IMR-90 (cell line): ENCODE results near the gene ACACB. TPM values are rescaled to one million over a fixed set of nuclear protein-coding genes. Genes with fewer than 3 reads are reported as not detected.

Experiments used
- ATAC-seq: fragments of 200-7000 bp; cut with Tn5 transposase; 2 replicates; pipeline ENCODE4 v1.9.1; 2020; ENCODE audit warnings: low read depth, mild to moderate bottlenecking, moderate library complexity
- BruUV-seq: library from RNA; stranded (reverse); fragments of 400-500 nt; replicated peaks from 2 replicates; lab custom pipeline; 2021; lab: Mats Ljungman, UMichigan
- CTCF ChIA-PET: fragments of 300-600 bp; formaldehyde crosslinking; extraction: SDS; loops from one replicate; lab custom pipeline; 2021; ENCODE audit warnings: antibody characterized with exemption; lab: Yijun Ruan, JAX
- POLR2A ChIA-PET: fragments of 300-600 bp; sonication (Branson Sonifier 250); formaldehyde crosslinking; loops from one replicate; lab custom pipeline; 2022; ENCODE audit warnings: antibody characterized with exemption; ENCODE audit not compliant: unreplicated experiment; lab: Charles Lee
- DNase-seq: peaks from one replicate; pipeline ENCODE4 v3.0.0; 2013
- H2AFZ ChIP-seq: replicated peaks from 2 replicates; pipeline ENCODE3; 2013; ENCODE audit warnings: low read length, mild to moderate bottlenecking; ENCODE audit not compliant: poor library complexity
- H2AK5ac ChIP-seq: 2 replicates; pipeline ENCODE4 v1.6.1; 2013; ENCODE audit warnings: low read depth, low read length, inconsistent platforms
- H2AK9ac ChIP-seq: replicated peaks from 2 replicates; pipeline ENCODE3; 2013; ENCODE audit warnings: mild to moderate bottlenecking, low read depth, low read length, moderate library complexity; ENCODE audit not compliant: poor library complexity
- H2BK120ac ChIP-seq: 2 replicates; pipeline ENCODE4 v1.6.1; 2013; ENCODE audit warnings: low read depth, low read length, inconsistent platforms
- H2BK15ac ChIP-seq: 3 replicates; pipeline ENCODE4 v1.6.1; 2013; ENCODE audit warnings: low read depth, low read length, inconsistent platforms
- H2BK20ac ChIP-seq: 2 replicates; pipeline ENCODE4 v1.6.1; 2013; ENCODE audit warnings: low read depth, mild to moderate bottlenecking, inconsistent platforms, low read length, moderate library complexity
- H2BK5ac ChIP-seq: 2 replicates; pipeline ENCODE4 v1.6.1; 2013; ENCODE audit warnings: mild to moderate bottlenecking, low read depth, low read length, inconsistent platforms; ENCODE audit not compliant: poor library complexity, severe bottlenecking
- H3K14ac ChIP-seq: replicated peaks from 2 replicates; pipeline ENCODE4 v1.6.1; 2013; ENCODE audit warnings: low read depth, low read length, inconsistent platforms
- H3K18ac ChIP-seq: 2 replicates; pipeline ENCODE4 v1.6.1; 2013; ENCODE audit warnings: low read depth, low read length, control low read depth
- H3K23ac ChIP-seq: 2 replicates; pipeline ENCODE4 v1.6.1; 2013; ENCODE audit warnings: low read depth, low read length, inconsistent platforms
- H3K27ac ChIP-seq: 2 replicates; pipeline ENCODE4 v1.5.1; 2013; ENCODE audit warnings: mild to moderate bottlenecking, control low read depth, low read length; ENCODE audit not compliant: insufficient read depth
- H3K27me3 ChIP-seq: 2 replicates; pipeline ENCODE4 v1.6.1; 2013; ENCODE audit warnings: low read length; ENCODE audit not compliant: control insufficient read depth, insufficient read depth
- H3K36me3 ChIP-seq: 2 replicates; pipeline ENCODE4 v1.6.1; 2013; ENCODE audit warnings: low read length, mixed read lengths; ENCODE audit not compliant: control insufficient read depth, insufficient read depth
- H3K4ac ChIP-seq: 2 replicates; pipeline ENCODE4 v1.6.1; 2013; ENCODE audit warnings: low read depth, low read length, inconsistent platforms
- H3K4me1 ChIP-seq: 2 replicates; pipeline ENCODE4 v1.6.1; 2013; ENCODE audit warnings: low read length, mixed read lengths; ENCODE audit not compliant: control insufficient read depth, insufficient read depth
- H3K4me2 ChIP-seq: 2 replicates; pipeline ENCODE4 v1.6.1; 2013; ENCODE audit warnings: low read depth, mild to moderate bottlenecking, control low read depth, low read length, moderate library complexity
- H3K4me3 ChIP-seq: 2 replicates; pipeline ENCODE4 v1.5.1; 2013; ENCODE audit warnings: low read depth, mild to moderate bottlenecking, control low read depth, low read length, moderate library complexity; ENCODE audit not compliant: insufficient read depth
- H3K56ac ChIP-seq: 2 replicates; pipeline ENCODE4 v1.6.1; 2013; ENCODE audit warnings: low read length, inconsistent platforms; ENCODE audit not compliant: insufficient read depth; ENCODE audit errors: extremely low read depth
- H3K79me1 ChIP-seq, 2 experiments: 2 replicates each; pipeline ENCODE4 v1.6.1; 2013; ENCODE audit warnings: low read length in 2 of 2, inconsistent platforms in 1 of 2, low read depth in 1 of 2
- H3K9ac ChIP-seq: 2 replicates; pipeline ENCODE4 v1.6.1; 2013; ENCODE audit warnings: low read depth, low read length, control low read depth
- H3K9me1 ChIP-seq: 2 replicates; pipeline ENCODE4 v1.6.1; 2013; ENCODE audit warnings: low read length, inconsistent platforms; ENCODE audit not compliant: insufficient read depth
- H3K9me3 ChIP-seq: 2 replicates; pipeline ENCODE4 v1.6.1; 2013; ENCODE audit warnings: low read length; ENCODE audit not compliant: control insufficient read depth, insufficient read depth
- H4K20me1 ChIP-seq: 2 replicates; pipeline ENCODE4 v1.6.1; 2013; ENCODE audit warnings: low read length, inconsistent platforms; ENCODE audit not compliant: insufficient read depth
- H4K5ac ChIP-seq: 2 replicates; pipeline ENCODE4 v1.6.1; 2013; ENCODE audit warnings: mild to moderate bottlenecking, low read depth, low read length, control low read depth
- H4K8ac ChIP-seq, 2 experiments: 2 replicates each; pipeline ENCODE4 v1.6.1; 2013; ENCODE audit warnings: low read depth in 2 of 2, low read length in 2 of 2, control low read depth in 1 of 2, inconsistent platforms in 1 of 2
- H4K91ac ChIP-seq: 2 replicates; pipeline ENCODE4 v1.6.1; 2013; ENCODE audit warnings: low read depth, low read length, inconsistent platforms; ENCODE audit not compliant: insufficient read depth
- BHLHE40 ChIP-seq: fragments of 150-350 bp; IDR thresholded peaks from 2 replicates; pipeline ENCODE4 v1.6.1; 2016; ENCODE audit warnings: mild to moderate bottlenecking, low read depth, low read length
- CEBPB ChIP-seq: IDR thresholded peaks from 2 replicates; pipeline ENCODE4 v1.6.1; 2012; ENCODE audit warnings: low read depth, low read length, improper control_type of control experiment
- FOS ChIP-seq: fragments of 150-350 bp; IDR thresholded peaks from 2 replicates; pipeline ENCODE4 v1.6.1; 2016; ENCODE audit warnings: low read depth, low read length
- MAFK ChIP-seq: IDR thresholded peaks from 2 replicates; pipeline ENCODE4 v1.6.1; 2012; ENCODE audit warnings: low read depth, low read length, improper control_type of control experiment
- MAZ ChIP-seq: IDR thresholded peaks from 2 replicates; pipeline ENCODE4 v1.6.1; 2012; ENCODE audit warnings: low read depth, mild to moderate bottlenecking, low read length, improper control_type of control experiment, moderate library complexity, borderline replicate concordance
- MXI1 ChIP-seq: IDR thresholded peaks from 2 replicates; pipeline ENCODE4 v1.6.1; 2012; ENCODE audit warnings: low read depth, mild to moderate bottlenecking, low read length, moderate library complexity, borderline replicate concordance
- NFE2L2 ChIP-seq: fragments of 150-350 bp; IDR thresholded peaks from 2 replicates; pipeline ENCODE4 v1.6.1; 2016; ENCODE audit warnings: low read depth, mild to moderate bottlenecking, low read length
- POLR2A ChIP-seq: IDR thresholded peaks from 2 replicates; pipeline ENCODE4 v1.6.1; 2012; ENCODE audit warnings: mild to moderate bottlenecking, low read depth, low read length
- RAD21 ChIP-seq: IDR thresholded peaks from 2 replicates; pipeline ENCODE4 v1.6.1; 2012; ENCODE audit warnings: low read length, improper control_type of control experiment
- RCOR1 ChIP-seq: IDR thresholded peaks from 2 replicates; pipeline ENCODE4 v1.6.1; 2012; ENCODE audit warnings: mild to moderate bottlenecking, low read length, improper control_type of control experiment; ENCODE audit not compliant: insufficient replicate concordance
- RFX5 ChIP-seq: IDR thresholded peaks from 2 replicates; pipeline ENCODE4 v1.8.0; 2012; ENCODE audit warnings: low read depth, mild to moderate bottlenecking, low read length, moderate library complexity
- SMC3 ChIP-seq: fragments of 150-350 bp; IDR thresholded peaks from 2 replicates; pipeline ENCODE4 v1.6.1; 2016; ENCODE audit warnings: low read depth, mild to moderate bottlenecking, antibody characterized with exemption, low read length, moderate library complexity
- WGBS, 2 experiments: methylation state at CpG; one replicate each; pipeline versions ENCODE4 v1.1.5 to v1.1.7; 2013; ENCODE audit warnings: missing lambda C conversion rate in 2 of 2; ENCODE audit not compliant: insufficient read length in 1 of 2; ENCODE audit errors: extremely low coverage in 2 of 2; 5-methylcytosine and 5-hydroxymethylcytosine counted together
- dilution Hi-C: fragments of 300-500 bp; cut with HindIII; formaldehyde crosslinking; loops from one replicate; pipeline ENCODE4 v1.14.3; 2018; ENCODE audit warnings: low sequenced_read_pairs; ENCODE audit not compliant: unreplicated experiment
- in situ Hi-C: fragments of 300-500 bp; cut with MboI; formaldehyde crosslinking; loops from 3 replicates; pipeline ENCODE4 v1.14.3; 2019; ENCODE audit warnings: low sequenced_read_pairs, inconsistent platforms, mixed read lengths
- intact Hi-C: fragments of 100-400 bp; cut with micrococcal nuclease; formaldehyde crosslinking; loops from 2 replicates; pipeline ENCODE4 v1.10.0; 2022
- polyA plus RNA-seq, 3 experiments: library from polyadenylated mRNA; depleted of rRNA; stranded (reverse); fragments of >200 nt; gene quantifications; 2 replicates each; pipeline ENCODE4 v1.2.3, GENCODE V29; 2012; ENCODE audit warnings: low replicate concordance in 1 of 3
- total RNA-seq: library from RNA; depleted of rRNA; stranded (reverse); fragments of >200 nt; gene quantifications from 2 replicates; pipeline ENCODE4 v1.2.3, GENCODE V29; 2012
- TF ChIP-seq, protein P1 (sequence below): conservative IDR thresholded peaks from 2 replicates; pipeline ENCODE4 v1.5.1; 2012; ENCODE audit warnings: mild to moderate bottlenecking, low read depth, low read length, improper control_type of control experiment
- TF ChIP-seq, protein P2 (sequence below): fragments of 150-350 bp; IDR thresholded peaks from 2 replicates; pipeline ENCODE4 v1.6.1; 2017; ENCODE audit warnings: mild to moderate bottlenecking, antibody characterized with exemption, low read length, low read depth
- TF ChIP-seq, protein P3 (sequence below): fragments of 150-350 bp; IDR thresholded peaks from 2 replicates; pipeline ENCODE4 v1.6.1; 2016; ENCODE audit warnings: low read depth, mild to moderate bottlenecking, low read length, moderate library complexity, borderline replicate concordance

The ACACB gene
- total and polyA plus RNA-seq, 2 of the 4 experiments (the other 2 are of a cell fraction), result 2.0 to 2.1 TPM

DNA sequence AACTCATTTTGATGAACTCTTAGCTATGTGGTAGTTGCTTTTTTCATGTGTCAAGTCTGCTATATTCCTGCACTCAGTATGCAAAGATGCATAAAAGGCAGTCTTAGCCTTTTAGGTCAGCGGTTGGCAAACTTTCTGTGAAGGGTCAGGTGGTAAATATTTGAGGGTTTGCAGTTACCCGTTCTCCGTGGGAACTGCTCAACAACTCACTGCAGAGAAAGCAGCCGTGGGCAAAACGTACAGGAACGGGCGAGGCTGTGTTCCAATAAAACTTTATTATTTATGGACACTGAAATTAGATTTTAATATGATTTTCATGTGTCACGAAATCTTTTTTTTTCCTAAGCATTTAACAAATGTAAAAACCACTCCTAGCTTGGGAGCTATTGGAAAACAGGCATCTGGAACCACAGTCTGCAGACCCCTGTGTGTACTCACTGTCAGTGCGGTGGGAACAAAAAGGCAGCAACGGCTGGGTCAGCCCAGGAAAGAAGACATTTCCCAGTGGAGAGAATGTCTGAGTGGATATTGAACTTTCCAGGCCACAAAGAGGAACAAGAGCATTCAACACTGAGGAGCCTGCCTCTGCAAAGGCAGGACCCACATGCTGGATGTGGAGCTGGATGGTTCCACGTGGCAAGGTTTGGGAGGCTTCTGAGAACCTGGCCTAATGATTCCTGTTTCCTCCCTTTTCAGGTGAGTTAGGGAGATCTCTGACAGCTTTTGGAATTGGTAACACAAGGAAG is 3.5 kb upstream of the ACACB start:
- H2BK5ac ChIP-seq, result no peak overlapping the region
- intact Hi-C loops, result loop anchor here (1.0 kb wide), 1 partner anchor 142 kb away; no protein-coding TSS in a partner anchor
- no peak overlapping the region for H2AK9ac ChIP-seq
- H4K8ac ChIP-seq, result no peak overlapping the region
- no peak overlapping the region for H3K23ac ChIP-seq
- H3K79me1 ChIP-seq, result peaks cover 0 to 5% of the 10 kb centered on the region in 2 experiments; a peak in 1 of 4 replicates
- no peak overlapping the region for H3K4me2 ChIP-seq
- H4K91ac ChIP-seq, result no peak overlapping the region
- DNase-seq (no peak), ATAC-seq (no peak)
- BruUV-seq, result no TSS peak
- H3K56ac ChIP-seq, result no peak overlapping the region
- H2BK15ac ChIP-seq, result no peak overlapping the region
- no peak overlapping the region for H3K9ac ChIP-seq
- H3K36me3 ChIP-seq, result peaks cover 6% of the 10 kb centered on the region
- WGBS, 2 experiments, result 83% methylated on average over 1 of the region's 11 CpGs; no CpG with 5 or more reads in 1 of the 2 experiments
- no peak overlapping the region for H3K14ac ChIP-seq
- no peaks in the 10 kb centered on the region for H3K4me1 ChIP-seq
- H3K4me3 ChIP-seq, result no peak overlapping the region
- no peak overlapping the region for H3K18ac ChIP-seq
- no peaks in the 10 kb centered on the region for H3K9me3 ChIP-seq
- no peak overlapping the region for H2BK120ac ChIP-seq
- in situ Hi-C loops, result loop anchor here (5.0 kb wide), 1 partner anchor 274 kb away; no protein-coding TSS in a partner anchor
- H4K5ac ChIP-seq, result no peak overlapping the region
- H3K27me3 ChIP-seq, result no peaks in the 10 kb centered on the region
- peaks cover 5% of the 10 kb centered on the region; the same call in 1 of the 2 replicates for H3K9me1 ChIP-seq
- H2AFZ ChIP-seq, result no peak overlapping the region
- no peak overlapping the region for H3K27ac ChIP-seq
- no peak overlapping the region for H2AK5ac ChIP-seq
- dilution Hi-C loops, result no loop called here
- CTCF ChIA-PET, result interaction anchor here (0.6 to 1.6 kb wide), 6 partner anchors 14 to 281 kb away, joined by 3 to 14 read pairs (median 8); no protein-coding TSS in a partner anchor
- no peak overlapping the region for H3K4ac ChIP-seq
- H2BK20ac ChIP-seq, result no peak overlapping the region
- POLR2A ChIA-PET, result no interaction called here
- H4K20me1 ChIP-seq, result no peaks in the 10 kb centered on the region
- TF ChIP-seq RAD21 (no peak), POLR2A (no peak), BHLHE40 (no peak), RCOR1 (no peak), CEBPB (no peak), SMC3 (no peak), MXI1 (no peak), FOS (no peak), MAZ (no peak), NFE2L2 (no peak), RFX5 (no peak), MAFK (no peak)
- TF ChIP-seq, protein P1, sequence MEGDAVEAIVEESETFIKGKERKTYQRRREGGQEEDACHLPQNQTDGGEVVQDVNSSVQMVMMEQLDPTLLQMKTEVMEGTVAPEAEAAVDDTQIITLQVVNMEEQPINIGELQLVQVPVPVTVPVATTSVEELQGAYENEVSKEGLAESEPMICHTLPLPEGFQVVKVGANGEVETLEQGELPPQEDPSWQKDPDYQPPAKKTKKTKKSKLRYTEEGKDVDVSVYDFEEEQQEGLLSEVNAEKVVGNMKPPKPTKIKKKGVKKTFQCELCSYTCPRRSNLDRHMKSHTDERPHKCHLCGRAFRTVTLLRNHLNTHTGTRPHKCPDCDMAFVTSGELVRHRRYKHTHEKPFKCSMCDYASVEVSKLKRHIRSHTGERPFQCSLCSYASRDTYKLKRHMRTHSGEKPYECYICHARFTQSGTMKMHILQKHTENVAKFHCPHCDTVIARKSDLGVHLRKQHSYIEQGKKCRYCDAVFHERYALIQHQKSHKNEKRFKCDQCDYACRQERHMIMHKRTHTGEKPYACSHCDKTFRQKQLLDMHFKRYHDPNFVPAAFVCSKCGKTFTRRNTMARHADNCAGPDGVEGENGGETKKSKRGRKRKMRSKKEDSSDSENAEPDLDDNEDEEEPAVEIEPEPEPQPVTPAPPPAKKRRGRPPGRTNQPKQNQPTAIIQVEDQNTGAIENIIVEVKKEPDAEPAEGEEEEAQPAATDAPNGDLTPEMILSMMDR, result no peak
- TF ChIP-seq, protein P2, sequence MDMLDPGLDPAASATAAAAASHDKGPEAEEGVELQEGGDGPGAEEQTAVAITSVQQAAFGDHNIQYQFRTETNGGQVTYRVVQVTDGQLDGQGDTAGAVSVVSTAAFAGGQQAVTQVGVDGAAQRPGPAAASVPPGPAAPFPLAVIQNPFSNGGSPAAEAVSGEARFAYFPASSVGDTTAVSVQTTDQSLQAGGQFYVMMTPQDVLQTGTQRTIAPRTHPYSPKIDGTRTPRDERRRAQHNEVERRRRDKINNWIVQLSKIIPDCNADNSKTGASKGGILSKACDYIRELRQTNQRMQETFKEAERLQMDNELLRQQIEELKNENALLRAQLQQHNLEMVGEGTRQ, result no peak
- TF ChIP-seq, protein P3, sequence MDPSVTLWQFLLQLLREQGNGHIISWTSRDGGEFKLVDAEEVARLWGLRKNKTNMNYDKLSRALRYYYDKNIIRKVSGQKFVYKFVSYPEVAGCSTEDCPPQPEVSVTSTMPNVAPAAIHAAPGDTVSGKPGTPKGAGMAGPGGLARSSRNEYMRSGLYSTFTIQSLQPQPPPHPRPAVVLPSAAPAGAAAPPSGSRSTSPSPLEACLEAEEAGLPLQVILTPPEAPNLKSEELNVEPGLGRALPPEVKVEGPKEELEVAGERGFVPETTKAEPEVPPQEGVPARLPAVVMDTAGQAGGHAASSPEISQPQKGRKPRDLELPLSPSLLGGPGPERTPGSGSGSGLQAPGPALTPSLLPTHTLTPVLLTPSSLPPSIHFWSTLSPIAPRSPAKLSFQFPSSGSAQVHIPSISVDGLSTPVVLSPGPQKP, result no peak
